OCI-LY1 (cell line): ENCODE results near the gene TUBGCP6.

ENCODE experiments used
- EZH2 ChIP-seq: fragments of 200-600 bp; sonication (generic), shearing (Covaris generic); IDR thresholded peaks from 2 replicates; pipeline ENCODE4 v1.8.0; 2017; ENCODE audit warnings: borderline replicate concordance, mixed run types, mild to moderate bottlenecking, antibody characterized with exemption, low read length, moderate library complexity, mixed read lengths
- TF ChIP-seq, protein P1 (sequence below): fragments of 200-600 bp; sonication (generic), shearing (Covaris generic); IDR thresholded peaks from 2 replicates; pipeline ENCODE4 v1.5.1; 2017; ENCODE audit warnings: mild to moderate bottlenecking, antibody characterized with exemption, low read length, moderate library complexity, mixed read lengths

- TF ChIP-seq, protein P1, sequence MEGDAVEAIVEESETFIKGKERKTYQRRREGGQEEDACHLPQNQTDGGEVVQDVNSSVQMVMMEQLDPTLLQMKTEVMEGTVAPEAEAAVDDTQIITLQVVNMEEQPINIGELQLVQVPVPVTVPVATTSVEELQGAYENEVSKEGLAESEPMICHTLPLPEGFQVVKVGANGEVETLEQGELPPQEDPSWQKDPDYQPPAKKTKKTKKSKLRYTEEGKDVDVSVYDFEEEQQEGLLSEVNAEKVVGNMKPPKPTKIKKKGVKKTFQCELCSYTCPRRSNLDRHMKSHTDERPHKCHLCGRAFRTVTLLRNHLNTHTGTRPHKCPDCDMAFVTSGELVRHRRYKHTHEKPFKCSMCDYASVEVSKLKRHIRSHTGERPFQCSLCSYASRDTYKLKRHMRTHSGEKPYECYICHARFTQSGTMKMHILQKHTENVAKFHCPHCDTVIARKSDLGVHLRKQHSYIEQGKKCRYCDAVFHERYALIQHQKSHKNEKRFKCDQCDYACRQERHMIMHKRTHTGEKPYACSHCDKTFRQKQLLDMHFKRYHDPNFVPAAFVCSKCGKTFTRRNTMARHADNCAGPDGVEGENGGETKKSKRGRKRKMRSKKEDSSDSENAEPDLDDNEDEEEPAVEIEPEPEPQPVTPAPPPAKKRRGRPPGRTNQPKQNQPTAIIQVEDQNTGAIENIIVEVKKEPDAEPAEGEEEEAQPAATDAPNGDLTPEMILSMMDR, result no peak
- no peak for TF ChIP-seq EZH2
Measured at GRCh38 chr22:50268655-50269113, 23.9 kb upstream of the TUBGCP6 start.
